NCI-H82 treated with DMSO at 0.1 percent for 48 hours (cell line): ENCODE measurements around the gene DLGAP1.
"Not testable (repeated sequence)": the region's sequence is repeated elsewhere in the genome, so short reads cannot be mapped to it uniquely, and the experiment has no call there.

Experiments
- DNase-seq: peaks from one replicate; lab custom pipeline; 2025; ENCODE audit not compliant: unreplicated experiment; lab: John Stamatoyannopoulos, UW

Gene DLGAP1

DNA sequence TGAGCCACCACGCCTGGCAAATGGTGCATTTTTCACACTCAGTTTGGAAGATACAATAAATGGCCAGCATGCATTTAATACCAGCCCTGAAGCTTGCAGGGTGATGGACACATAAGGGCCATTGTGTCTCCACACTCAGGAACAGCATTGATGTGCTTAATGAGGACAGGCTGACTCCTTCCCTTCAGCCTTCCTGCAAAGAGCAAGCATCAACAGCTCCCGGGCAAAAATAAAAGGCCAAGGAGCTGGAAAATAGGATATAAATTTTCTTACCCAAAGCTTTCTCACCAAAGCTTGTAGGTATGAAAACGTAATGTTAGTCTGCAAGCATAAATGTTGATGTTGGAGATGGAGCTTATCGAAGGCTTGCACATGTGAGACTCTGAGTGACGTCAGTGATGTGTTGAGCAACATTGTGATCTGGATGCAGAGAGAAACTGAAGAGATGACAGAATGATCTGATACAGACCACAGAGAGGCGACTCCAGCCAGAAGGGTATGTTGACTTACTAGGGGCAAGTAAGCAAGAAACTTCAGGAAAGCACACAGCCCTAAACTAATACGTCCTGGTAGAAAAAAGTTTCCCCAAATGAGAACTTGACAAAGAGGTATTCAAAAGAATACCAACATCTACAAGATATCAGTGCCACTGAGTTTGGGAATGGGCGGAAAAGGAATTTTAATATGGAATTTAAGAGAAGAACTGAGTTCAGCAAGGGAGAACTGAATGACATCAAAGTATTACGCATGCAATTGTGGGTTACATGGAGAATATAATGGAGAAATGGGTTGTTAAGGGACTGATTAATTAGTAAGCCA, 748.6 kb downstream of the DLGAP1 start:
- no peak for DNase-seq

DNA sequence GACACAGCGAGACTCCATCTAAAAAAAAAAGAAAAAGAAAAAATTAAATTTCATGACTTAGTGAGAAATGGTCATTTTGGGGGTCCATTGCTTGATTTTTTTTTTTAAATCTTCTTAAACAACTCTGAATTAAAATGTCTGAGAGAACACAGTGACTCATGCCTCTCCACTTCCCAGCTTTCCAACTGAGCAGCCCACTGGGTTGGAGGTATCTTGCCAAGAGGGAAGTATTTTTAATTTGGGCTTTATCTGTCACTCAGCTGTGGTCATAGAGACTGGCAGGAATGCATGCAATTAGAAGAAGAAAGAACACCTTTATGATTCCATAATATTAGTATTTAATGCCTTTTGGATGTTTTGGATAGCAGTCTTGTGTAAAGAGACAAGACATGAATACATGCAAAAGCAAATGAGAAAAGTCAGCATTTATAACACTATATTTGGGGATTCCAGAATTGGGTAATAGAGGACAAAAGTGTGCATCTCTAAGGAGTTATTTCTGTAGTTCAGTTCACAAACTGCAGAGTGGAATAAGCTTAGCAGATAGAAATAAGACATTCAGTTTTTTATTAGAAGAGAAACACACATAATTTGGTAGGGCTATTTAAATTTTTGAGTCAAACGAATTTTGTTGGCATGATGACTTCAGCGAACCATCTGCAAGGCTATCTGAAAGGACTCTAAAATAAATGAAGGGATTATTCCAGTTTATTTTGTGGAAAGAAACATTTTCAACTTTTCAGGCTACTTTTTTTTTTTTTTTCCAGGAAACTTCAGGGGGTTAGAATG, 750.4 kb downstream of the DLGAP1 start:
- DNase-seq, result no peak

GRCh38 chr18:3703732-3704176, 751.4 kb downstream of the DLGAP1 start:
- peak; percentile 45 for DNase-seq

GRCh38 chr18:3699707-3700567, 755.2 kb downstream of the DLGAP1 start:
- not testable (repeated sequence) for DNase-seq

DNA sequence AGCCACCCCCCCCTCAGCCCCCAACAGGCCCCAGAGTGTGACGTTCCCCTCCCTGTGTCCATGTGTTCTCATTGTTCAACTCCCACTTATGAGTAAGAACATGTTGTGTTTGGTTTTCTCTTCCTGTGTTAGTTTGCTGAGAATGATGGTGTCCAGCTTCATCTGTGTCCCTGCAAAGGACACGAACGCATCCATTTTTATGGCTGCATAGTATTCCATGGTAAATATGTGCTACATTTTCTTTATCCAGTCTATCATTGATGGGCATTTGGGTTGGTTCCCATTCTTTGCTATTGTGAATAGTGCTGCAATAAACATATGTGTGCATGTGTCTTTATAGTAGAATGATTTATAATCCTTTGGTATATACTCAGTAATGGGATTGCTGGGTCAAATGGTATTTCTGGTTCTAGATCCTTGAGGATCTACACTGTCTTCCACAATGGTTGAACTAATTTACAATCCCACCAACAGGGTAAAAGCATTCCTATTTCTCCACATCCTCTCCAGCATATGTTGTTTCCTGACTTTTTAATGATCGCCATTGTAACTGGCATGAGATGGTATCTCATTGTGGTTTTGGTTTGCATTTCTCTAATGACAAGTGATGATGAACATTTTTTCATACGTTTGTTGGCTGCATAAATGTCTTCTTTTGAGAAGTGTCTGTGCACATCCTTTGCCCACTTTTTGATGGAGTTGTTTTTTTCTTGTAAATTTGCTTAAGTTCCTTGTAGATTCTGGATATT, 760.9 kb downstream of the DLGAP1 start:
- DNase-seq, result not testable (repeated sequence)

- no peak for DNase-seq
Observed at GRCh38 chr18:3693410-3693809, 761.7 kb downstream of the DLGAP1 start.

DNA sequence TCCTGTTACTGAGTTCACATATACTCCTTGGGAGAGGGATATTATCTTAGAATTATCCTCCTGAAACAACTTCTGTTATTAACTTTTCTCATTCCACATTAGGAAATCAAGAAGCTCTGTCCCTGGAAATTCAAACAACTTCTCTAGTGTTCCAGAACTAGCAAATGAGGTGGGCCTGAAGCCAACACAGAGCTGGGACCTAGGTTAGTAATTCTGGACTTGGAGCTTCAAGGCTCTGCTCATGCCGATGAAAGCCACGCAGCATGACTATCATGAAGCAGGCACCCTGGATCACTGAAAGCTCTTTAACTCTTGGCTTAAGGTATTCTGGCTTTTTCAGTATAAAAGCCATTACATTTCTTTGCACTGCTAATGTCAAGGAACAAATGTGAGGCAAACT, 762.4 kb downstream of the DLGAP1 start:
- no peak for DNase-seq

- DNase-seq, result no peak
Observed at GRCh38 chr18:3692113-3692621, 762.9 kb downstream of the DLGAP1 start.

- no peak for DNase-seq
Observed at GRCh38 chr18:3691705-3692104, 763.4 kb downstream of the DLGAP1 start.

GRCh38 chr18:3690764-3691066, 764.4 kb downstream of the DLGAP1 start:
- DNase-seq, result no peak

DNA sequence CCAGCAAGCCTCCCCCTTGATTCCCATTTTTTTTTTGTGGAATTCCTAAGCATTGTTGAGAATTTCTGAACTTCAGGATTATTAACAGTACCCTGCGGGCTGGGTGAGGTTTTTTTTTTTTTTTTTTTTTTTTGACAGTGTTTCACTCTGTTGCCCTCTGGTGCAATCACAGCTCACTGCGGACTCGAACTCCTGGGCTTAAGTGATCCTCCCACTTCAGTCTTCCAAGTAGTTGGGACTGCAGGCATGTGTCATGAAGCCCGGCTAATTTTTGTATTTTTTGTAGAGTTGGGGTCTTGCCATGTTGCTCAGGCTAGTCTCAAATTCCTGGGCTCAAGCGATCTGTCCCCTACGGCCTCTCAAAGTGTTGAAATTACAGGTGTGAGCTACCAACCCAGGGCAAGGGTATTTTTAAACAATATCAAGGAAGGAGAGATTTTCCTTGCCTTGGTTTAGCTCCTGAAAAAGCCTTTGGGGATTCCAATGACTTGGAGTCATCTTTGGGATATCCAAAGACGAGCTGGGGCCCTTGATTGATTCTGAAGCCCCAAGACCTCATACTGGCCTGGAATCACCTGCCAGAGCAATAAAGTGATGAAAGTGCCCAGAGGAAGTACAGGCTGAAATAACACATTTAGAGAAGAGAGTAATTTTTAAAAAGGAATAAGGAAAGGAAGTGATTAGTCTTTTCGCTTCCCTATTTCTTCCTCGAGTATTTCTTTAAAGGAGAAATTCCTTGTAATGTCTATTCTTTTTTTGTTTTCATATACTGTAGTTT, 764.9 kb downstream of the DLGAP1 start:
- DNase-seq, result no peak

GRCh38 chr18:3689091-3689490, 766.0 kb downstream of the DLGAP1 start:
- DNase-seq, result no peak

DNA sequence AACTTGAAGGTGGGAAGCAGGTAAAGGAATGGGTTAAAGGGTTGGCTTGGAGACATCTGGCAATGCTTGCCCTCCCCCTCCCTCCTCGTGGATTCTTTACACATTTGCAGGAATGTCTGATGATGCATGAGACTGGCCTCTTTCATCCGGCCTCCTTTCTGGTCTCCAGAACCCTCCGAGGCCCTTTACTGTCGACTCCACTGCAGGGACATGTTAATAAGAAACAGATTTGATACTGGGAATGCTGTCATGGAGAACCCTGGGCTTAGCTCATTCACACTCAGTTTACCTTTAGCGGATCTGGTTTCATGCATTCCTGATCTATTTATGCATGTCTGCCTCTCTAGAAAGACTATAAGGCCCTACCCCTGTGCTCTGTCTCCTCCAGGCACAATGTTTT, 766.4 kb downstream of the DLGAP1 start:
- no peak for DNase-seq

- no peak for DNase-seq
Observed at GRCh38 chr18:3683483-3683882, 771.6 kb downstream of the DLGAP1 start.

- no peak for DNase-seq
Observed at GRCh38 chr18:3682061-3682460, 773.0 kb downstream of the DLGAP1 start.

GRCh38 chr18:3679241-3679640, 775.9 kb downstream of the DLGAP1 start:
- no peak for DNase-seq

- DNase-seq, result no peak
Observed at GRCh38 chr18:3675994-3676393, 779.1 kb downstream of the DLGAP1 start.

GRCh38 chr18:3675446-3675845, 779.7 kb downstream of the DLGAP1 start:
- DNase-seq, result no peak

DNA sequence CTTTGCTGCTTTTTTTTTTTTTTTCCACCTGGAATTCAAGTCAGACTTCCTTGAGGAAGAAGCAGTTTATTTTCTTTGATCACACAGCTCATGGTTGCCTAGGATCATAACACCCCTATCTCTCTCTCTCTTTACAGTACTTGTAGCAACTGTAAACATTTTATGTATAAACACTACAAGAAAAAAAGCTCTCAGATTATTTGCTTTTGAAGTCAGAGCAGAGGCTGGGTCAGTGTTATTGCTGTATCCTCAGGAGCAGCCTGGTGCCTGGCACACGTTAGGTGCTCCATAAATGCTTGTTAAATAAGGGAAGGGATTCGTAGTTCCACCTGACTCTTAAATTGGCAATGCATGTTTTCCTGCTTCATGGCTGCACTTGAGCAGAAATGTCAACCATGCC, 783.9 kb downstream of the DLGAP1 start:
- DNase-seq, result no peak

GRCh38 chr18:3669376-3669775, 785.7 kb downstream of the DLGAP1 start:
- DNase-seq, result no peak
